HEK293T (cell line): ENCODE measurements around the gene RAB11FIP4.

Source experiments
- CTCF ChIA-PET: fragments of 350-600 bp; formaldehyde crosslinking; extraction: SDS; loops from one replicate; lab custom pipeline; 2021; ENCODE audit warnings: antibody characterized with exemption, inconsistent platforms; lab: Yijun Ruan, JAX
- POLR2A ChIA-PET: fragments of 350-600 bp; formaldehyde crosslinking; extraction: SDS; loops from one replicate; lab custom pipeline; 2020; ENCODE audit warnings: antibody characterized with exemption, inconsistent platforms; lab: Yijun Ruan, JAX
- DNase-seq: peaks from one replicate; pipeline ENCODE4 v3.0.0; 2012; ENCODE audit warnings: mixed read lengths; ENCODE audit errors: extremely low spot score
- ARNT ChIP-seq: fragments of 450-650 bp; IDR thresholded peaks from 2 replicates; pipeline ENCODE4 v1.6.1; 2017; ENCODE audit warnings: mild to moderate bottlenecking
- BHLHE40 ChIP-seq: fragments of 450-650 bp; IDR thresholded peaks from 2 replicates; pipeline ENCODE4 v1.6.1; 2016; ENCODE audit warnings: mild to moderate bottlenecking, moderate library complexity, borderline replicate concordance
- CTBP1 ChIP-seq: fragments of 450-650 bp; IDR thresholded peaks from 2 replicates; pipeline ENCODE4 v1.6.1; 2016; ENCODE audit warnings: borderline replicate concordance
- ELF4 ChIP-seq: fragments of 450-650 bp; IDR thresholded peaks from 2 replicates; pipeline ENCODE4 v1.6.1; 2017; ENCODE audit warnings: antibody characterized with exemption
- FOXA1 ChIP-seq: fragments of 450-650 bp; IDR thresholded peaks from 2 replicates; pipeline ENCODE4 v1.6.1; 2016; ENCODE audit warnings: mild to moderate bottlenecking
- FOXK2 ChIP-seq: fragments of 450-650 bp; IDR thresholded peaks from 2 replicates; pipeline ENCODE4 v1.6.1; 2016; ENCODE audit warnings: mild to moderate bottlenecking
- FOXM1 ChIP-seq: fragments of 450-650 bp; IDR thresholded peaks from 2 replicates; pipeline ENCODE4 v1.6.1; 2017; ENCODE audit warnings: mild to moderate bottlenecking, borderline replicate concordance
- HDGF ChIP-seq: fragments of 450-650 bp; IDR thresholded peaks from 2 replicates; pipeline ENCODE4 v1.6.1; 2017; ENCODE audit warnings: antibody characterized with exemption, borderline replicate concordance
- L3MBTL2 ChIP-seq: fragments of 450-650 bp; conservative IDR thresholded peaks from 2 replicates; pipeline ENCODE4 v1.6.1; 2016; ENCODE audit warnings: mild to moderate bottlenecking
- LEF1 ChIP-seq: fragments of 450-650 bp; IDR thresholded peaks from 2 replicates; pipeline ENCODE4 v1.6.1; 2017; ENCODE audit warnings: mild to moderate bottlenecking, borderline replicate concordance
- NFRKB ChIP-seq: fragments of 450-650 bp; IDR thresholded peaks from 2 replicates; pipeline ENCODE4 v1.6.1; 2016; ENCODE audit warnings: mild to moderate bottlenecking, moderate library complexity
- PKNOX1 ChIP-seq: fragments of 450-650 bp; IDR thresholded peaks from 2 replicates; pipeline ENCODE4 v1.6.1; 2016
- SP1 ChIP-seq: fragments of 450-650 bp; IDR thresholded peaks from 2 replicates; pipeline ENCODE4 v1.6.1; 2017
- SUZ12 ChIP-seq: fragments of 450-650 bp; IDR thresholded peaks from 2 replicates; pipeline ENCODE4 v1.6.1; 2016; ENCODE audit warnings: mild to moderate bottlenecking
- TARDBP ChIP-seq: fragments of 450-650 bp; IDR thresholded peaks from 2 replicates; pipeline ENCODE4 v1.6.1; 2016
- ZNF384 ChIP-seq: fragments of 450-650 bp; IDR thresholded peaks from 2 replicates; pipeline ENCODE4 v1.6.1; 2016

Gene RAB11FIP4

GRCh38 chr17:31418773-31419350 lies 27.4 kb downstream of the RAB11FIP4 start:
- TF ChIP-seq PKNOX1, result no peak
- TF ChIP-seq BHLHE40, result no peak
- no peak for TF ChIP-seq TARDBP
- no peak for TF ChIP-seq CTBP1
- TF ChIP-seq HDGF, result no peak
- no peak for TF ChIP-seq ZNF384
- no peak for TF ChIP-seq LEF1
- TF ChIP-seq FOXK2, result no peak
- TF ChIP-seq SUZ12, result no peak
- DNase-seq, result no peak
- ChIA-PET POLR2A (interaction anchor here (0.6 kb wide), 1 partner anchor 34 kb away, joined by 3 read pairs; no protein-coding TSS in a partner anchor), CTCF (no interaction called here)

- no peak for DNase-seq
- POLR2A ChIA-PET, result no interaction called here
- CTCF ChIA-PET, result no interaction called here
- TF ChIP-seq TARDBP (no peak), L3MBTL2 (no peak), SUZ12 (no peak), ARNT (no peak), HDGF (no peak), ELF4 (no peak), SP1 (no peak), ZNF384 (no peak), FOXA1 (no peak), FOXK2 (no peak), BHLHE40 (no peak), PKNOX1 (no peak), NFRKB (no peak)
Measured at GRCh38 chr17:31422443-31422842, 31.0 kb downstream of the RAB11FIP4 start.

- TF ChIP-seq ARNT, result no peak
- no peak for TF ChIP-seq FOXK2
- TF ChIP-seq BHLHE40, result no peak
- TF ChIP-seq HDGF, result no peak
- TF ChIP-seq L3MBTL2, result no peak
- TF ChIP-seq LEF1, result no peak
- ChIA-PET CTCF (interaction anchor here (1.9 kb wide), 1 partner anchor 36 kb away, joined by 5 read pairs; no protein-coding TSS in a partner anchor), POLR2A (no interaction called here)
- DNase-seq, result no peak
Measured at GRCh38 chr17:31424944-31425281, 33.4 kb downstream of the RAB11FIP4 start.

- POLR2A ChIA-PET, result no interaction called here
- CTCF ChIA-PET, result interaction anchor here (0.7 to 1.9 kb wide), 2 partner anchors 36 to 419 kb away, joined by 3 to 5 read pairs; no protein-coding TSS in a partner anchor
- DNase-seq, result no peak
- no peak for TF ChIP-seq HDGF
- no peak for TF ChIP-seq FOXK2
- TF ChIP-seq NFRKB, result no peak
- no peak for TF ChIP-seq LEF1
- TF ChIP-seq ARNT, result no peak
- TF ChIP-seq PKNOX1, result peak; percentile 74
- TF ChIP-seq SP1, result no peak
Measured at GRCh38 chr17:31425282-31426040, 34.0 kb downstream of the RAB11FIP4 start.

- TF ChIP-seq SP1 (no peak), LEF1 (no peak), TARDBP (no peak), ARNT (no peak), CTBP1 (no peak), FOXA1 (no peak), SUZ12 (no peak), FOXK2 (no peak), ELF4 (no peak), ZNF384 (no peak), FOXM1 (no peak), PKNOX1 (no peak), HDGF (no peak), BHLHE40 (no peak), NFRKB (no peak), L3MBTL2 (no peak)
- CTCF ChIA-PET, result interaction anchor here (1.0 kb wide), 1 partner anchor 38 kb away, joined by 3 read pairs; no protein-coding TSS in a partner anchor
- POLR2A ChIA-PET, result no interaction called here
- DNase-seq, result no peak
Measured at GRCh38 chr17:31427684-31428083, 36.2 kb downstream of the RAB11FIP4 start.
